Stomach (tissue), 9 donors: ENCODE measurements around the gene SLC8B1. TPM values are rescaled to one million over a fixed set of nuclear protein-coding genes. Genes with fewer than 3 reads are reported as not detected.

ENCODE experiments used
- DNase-seq, 2 donors: peaks; one replicate each; pipeline versions ENCODE4 v3.0.0 to v3.0.0-alpha.2; 2013 to 2019
- H3K27ac ChIP-seq, 5 donors: fragments of 200-600 bp in 4 of 5; sonication (generic) in 4 of 5; one replicate each; pipeline ENCODE4 v1.5.1; 2013 to 2019; ENCODE audit warnings: mild to moderate bottlenecking in 1 of 5, moderate library complexity in 1 of 5
- H3K27me3 ChIP-seq, 3 donors: fragments of 200-600 bp; sonication (generic); one replicate each; pipeline ENCODE4 v1.5.1; 2017 to 2019; ENCODE audit warnings: mixed run types in 1 of 3
- H3K36me3 ChIP-seq, 4 donors: fragments of 200-600 bp; sonication (generic); 1 replicate in 3 of 4; 2 replicates in 1 of 4; pipeline ENCODE4 v1.5.1; 2016 to 2019
- H3K4me1 ChIP-seq, 4 donors: fragments of 200-600 bp; sonication (generic); one replicate each; pipeline ENCODE4 v1.5.1; 2016 to 2019
- H3K4me3 ChIP-seq, 4 donors: fragments of 200-600 bp; sonication (generic) in 3 of 4; one replicate each; pipeline ENCODE4 v1.5.1; 2016 to 2019; ENCODE audit warnings: mild to moderate bottlenecking in 1 of 4
- H3K9me3 ChIP-seq, 4 donors: fragments of 200-600 bp; sonication (generic); one replicate each; pipeline ENCODE4 v1.5.1; 2016 to 2019
- EP300 ChIP-seq: sonication (generic); formaldehyde crosslinking; IDR thresholded peaks from one replicate; pipeline ENCODE4 v1.6.1; 2017; ENCODE audit warnings: antibody characterized with exemption
- POLR2A ChIP-seq, 4 donors: fragments of 450-650 bp; IDR thresholded peaks; one replicate each; pipeline ENCODE4 v1.6.1; 2016; ENCODE audit warnings: antibody characterized with exemption in 4 of 4, control low read depth in 2 of 4, mild to moderate bottlenecking in 1 of 4, moderate library complexity in 1 of 4
- POLR2AphosphoS5 ChIP-seq, 3 donors: sonication (generic); formaldehyde crosslinking; IDR thresholded peaks; one replicate each; pipeline ENCODE4 v1.6.1; 2016; ENCODE audit warnings: antibody characterized with exemption in 3 of 3
- WGBS, 5 donors: extraction: QIAGEN DNeasy Blood & Tissue Kit in 3 of 5; methylation state at CpG; one replicate each; pipeline versions ENCODE4 v1.1.5 to v1.1.7; 2013 to 2018; 5-methylcytosine and 5-hydroxymethylcytosine counted together
- intact Hi-C: fragments of 100-400 bp; cut with DNase I; formaldehyde crosslinking; loops from one replicate; pipeline ENCODE4 v1.15.1; 2023; ENCODE audit warnings: low total_unique reads
- polyA plus RNA-seq, 3 donors: library from polyadenylated mRNA; stranded (reverse); fragments of 200-250 nt; gene quantifications; one replicate each; pipeline ENCODE4 v1.2.3, GENCODE V29; 2013
- total RNA-seq, 5 donors: library from RNA; depleted of rRNA; stranded (reverse); fragments of >200 nt; gene quantifications; one replicate each; pipeline versions ENCODE4 v1.1.0 to v1.2.3, GENCODE V29; 2014 to 2016
- TF ChIP-seq, protein P1 (sequence below), 7 experiments: fragments of 450-650 bp in 4 of 7; fragments of 200-600 bp in 3 of 7; sonication (generic) in 3 of 7; IDR thresholded peaks; one replicate each; pipeline ENCODE4 v1.5.1; 2016 to 2019; ENCODE audit warnings: antibody characterized with exemption in 7 of 7, control low read depth in 2 of 7, mild to moderate bottlenecking in 1 of 7
- donor health status: healthy with polysubstance abuse.
- donor health status: Bipolar disorder and iron deficiency.
- donor health status: healthy.

The SLC8B1 gene
- total and polyA plus RNA-seq, 8 donors, result 9.0 to 167 (median 18.6) TPM

DNA sequence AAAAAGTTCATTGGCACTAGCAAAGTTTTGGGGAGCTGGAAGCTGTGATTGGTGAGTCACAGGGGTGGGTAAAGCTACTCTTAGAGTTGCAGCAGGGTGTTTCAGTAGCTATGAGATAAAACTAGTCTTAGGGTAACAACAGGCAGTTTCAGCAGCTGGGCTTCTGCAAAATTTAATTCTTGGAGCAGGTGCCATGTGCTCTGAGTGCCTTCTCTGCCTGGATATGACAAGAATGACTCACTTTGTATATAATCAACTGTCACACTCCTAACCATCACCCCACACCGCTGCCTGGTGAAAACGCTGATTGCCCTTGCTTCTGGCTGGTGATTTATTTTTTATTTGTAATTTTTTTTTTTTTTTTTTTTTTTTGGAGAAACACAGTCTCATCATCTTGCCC is 13.0 kb upstream of the SLC8B1 start:
- Histone ChIP-seq H3K27ac (no peak overlapping the region), H3K36me3 (no peaks in the 10 kb centered on the region), H3K9me3 (no peaks in the 10 kb centered on the region), H3K4me1 (no peaks in the 10 kb centered on the region), H3K4me3 (no peak overlapping the region), H3K27me3 (peaks cover 0 to 16% (median 0%) of the 10 kb centered on the region in 3 donors)
- no peak for TF ChIP-seq POLR2A (IDR thresholded peaks at IDR 0.05)
- TF ChIP-seq POLR2AphosphoS5 (IDR thresholded peaks at IDR 0.05), result no peak
- no peak for TF ChIP-seq EP300
- TF ChIP-seq, protein P1, sequence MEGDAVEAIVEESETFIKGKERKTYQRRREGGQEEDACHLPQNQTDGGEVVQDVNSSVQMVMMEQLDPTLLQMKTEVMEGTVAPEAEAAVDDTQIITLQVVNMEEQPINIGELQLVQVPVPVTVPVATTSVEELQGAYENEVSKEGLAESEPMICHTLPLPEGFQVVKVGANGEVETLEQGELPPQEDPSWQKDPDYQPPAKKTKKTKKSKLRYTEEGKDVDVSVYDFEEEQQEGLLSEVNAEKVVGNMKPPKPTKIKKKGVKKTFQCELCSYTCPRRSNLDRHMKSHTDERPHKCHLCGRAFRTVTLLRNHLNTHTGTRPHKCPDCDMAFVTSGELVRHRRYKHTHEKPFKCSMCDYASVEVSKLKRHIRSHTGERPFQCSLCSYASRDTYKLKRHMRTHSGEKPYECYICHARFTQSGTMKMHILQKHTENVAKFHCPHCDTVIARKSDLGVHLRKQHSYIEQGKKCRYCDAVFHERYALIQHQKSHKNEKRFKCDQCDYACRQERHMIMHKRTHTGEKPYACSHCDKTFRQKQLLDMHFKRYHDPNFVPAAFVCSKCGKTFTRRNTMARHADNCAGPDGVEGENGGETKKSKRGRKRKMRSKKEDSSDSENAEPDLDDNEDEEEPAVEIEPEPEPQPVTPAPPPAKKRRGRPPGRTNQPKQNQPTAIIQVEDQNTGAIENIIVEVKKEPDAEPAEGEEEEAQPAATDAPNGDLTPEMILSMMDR (IDR thresholded peaks at IDR 0.05), result no peak
- WGBS, 5 donors, result 59 to 89% (median 84%) methylated on average over 2 of the region's 2 CpGs
- intact Hi-C loops, result no loop called here
- DNase-seq, result no peak

- H3K27me3 ChIP-seq, result peaks cover 0 to 16% (median 0%) of the 10 kb centered on the region in 3 donors
- no peaks in the 10 kb centered on the region for H3K9me3 ChIP-seq
- intact Hi-C loops, result no loop called here
- H3K4me3 ChIP-seq, result no peak overlapping the region
- no peaks in the 10 kb centered on the region for H3K36me3 ChIP-seq
- WGBS, 5 donors, result 84 to 94% (median 89%) methylated on average over 3 of the region's 3 CpGs
- no peak for DNase-seq
- H3K27ac ChIP-seq, result no peak overlapping the region
- H3K4me1 ChIP-seq, result no peaks in the 10 kb centered on the region
- TF ChIP-seq POLR2A (IDR thresholded peaks at IDR 0.05) (no peak), EP300 (no peak), POLR2AphosphoS5 (IDR thresholded peaks at IDR 0.05) (no peak)
- TF ChIP-seq, protein P1 (IDR thresholded peaks at IDR 0.05), result no peak
These were observed 12.2 kb upstream of the SLC8B1 start for GRCh38 chr12:113347107-113347506.

GRCh38 chr12:113346353-113346752 is 11.4 kb upstream of the SLC8B1 start:
- no peak for DNase-seq
- no peaks in the 10 kb centered on the region for H3K36me3 ChIP-seq
- H3K4me1 ChIP-seq, result no peaks in the 10 kb centered on the region
- 85 to 89% (median 87%) methylated on average over 5 of the region's 5 CpGs for WGBS, 5 donors
- peaks cover 0 to 16% (median 0%) of the 10 kb centered on the region in 3 donors for H3K27me3 ChIP-seq
- TF ChIP-seq POLR2AphosphoS5 (IDR thresholded peaks at IDR 0.05), result no peak
- TF ChIP-seq EP300, result no peak
- TF ChIP-seq POLR2A (IDR thresholded peaks at IDR 0.05), result no peak
- TF ChIP-seq, protein P1 (IDR thresholded peaks at IDR 0.05), result no peak
- H3K27ac ChIP-seq, result no peak overlapping the region
- intact Hi-C loops, result no loop called here
- no peaks in the 10 kb centered on the region for H3K9me3 ChIP-seq
- no peak overlapping the region for H3K4me3 ChIP-seq

- 94 to 98% (median 95%) methylated on average over 6 of the region's 6 CpGs for WGBS, 5 donors
- Histone ChIP-seq H3K27me3 (peaks cover 0 to 16% (median 0%) of the 10 kb centered on the region in 3 donors), H3K27ac (no peak overlapping the region), H3K9me3 (no peaks in the 10 kb centered on the region), H3K4me1 (no peaks in the 10 kb centered on the region), H3K4me3 (no peak overlapping the region), H3K36me3 (no peaks in the 10 kb centered on the region)
- TF ChIP-seq EP300, result no peak
- TF ChIP-seq POLR2AphosphoS5 (IDR thresholded peaks at IDR 0.05), result no peak
- TF ChIP-seq, protein P1 (IDR thresholded peaks at IDR 0.05), result no peak
- TF ChIP-seq POLR2A (IDR thresholded peaks at IDR 0.05), result no peak
- intact Hi-C loops, result no loop called here
- no peak for DNase-seq
These were observed 10.4 kb upstream of the SLC8B1 start for GRCh38 chr12:113345318-113345717.
